Parathyroid adenoma (tissue), 2 donors: ENCODE data around the gene HOXC11.
A peak's percentile ranks its signal among the peaks of the same experiment; 100 is the strongest.

Experiments used
- H2AFZ ChIP-seq: fragments of 300-600 bp; sonication (generic); one replicate; pipeline ENCODE4 v1.7.0; 2017; ENCODE audit warnings: antibody characterized with exemption, mild to moderate bottlenecking
- H3K27ac ChIP-seq: fragments of 300-600 bp; sonication (generic); one replicate; pipeline ENCODE4 v1.7.0; 2017
- H3K27me3 ChIP-seq: fragments of 300-600 bp; sonication (generic); one replicate; pipeline ENCODE4 v1.7.0; 2017; ENCODE audit warnings: low read length; ENCODE audit not compliant: control insufficient read depth, insufficient read depth
- H3K36me3 ChIP-seq: fragments of 300-600 bp; sonication (generic); one replicate; pipeline ENCODE4 v1.7.0; 2017; ENCODE audit warnings: low read length; ENCODE audit not compliant: control insufficient read depth, insufficient read depth
- H3K4me1 ChIP-seq: fragments of 300-600 bp; sonication (generic); one replicate; pipeline ENCODE4 v1.7.0; 2017; ENCODE audit warnings: control low read depth
- H3K4me2 ChIP-seq: fragments of 300-600 bp; sonication (generic); one replicate; pipeline ENCODE4 v1.7.0; 2017; ENCODE audit warnings: low read length
- H3K4me3 ChIP-seq: fragments of 300-600 bp; sonication (generic); one replicate; pipeline ENCODE4 v1.7.0; 2017; ENCODE audit warnings: low read depth, low read length
- H3K79me2 ChIP-seq: fragments of 300-600 bp; sonication (generic); one replicate; pipeline ENCODE4 v1.7.0; 2017; ENCODE audit warnings: control low read depth
- H3K9ac ChIP-seq: fragments of 300-600 bp; sonication (generic); one replicate; pipeline ENCODE4 v1.7.0; 2017; ENCODE audit warnings: mild to moderate bottlenecking
- H3K9me3 ChIP-seq: fragments of 300-600 bp; sonication (generic); one replicate; pipeline ENCODE4 v1.7.0; 2017; ENCODE audit warnings: low read length; ENCODE audit not compliant: control insufficient read depth
- TF ChIP-seq, protein P1 (sequence below): fragments of 300-600 bp; sonication (generic); IDR thresholded peaks from one replicate; pipeline ENCODE4 v1.7.0; 2017; ENCODE audit warnings: antibody characterized with exemption, mild to moderate bottlenecking
- donor health status: primary hyperparathyroidism.

HOXC11 gene

GRCh38 chr12:54005853-54006558, 33.1 kb downstream of the HOXC11 start:
- TF ChIP-seq, protein P1, sequence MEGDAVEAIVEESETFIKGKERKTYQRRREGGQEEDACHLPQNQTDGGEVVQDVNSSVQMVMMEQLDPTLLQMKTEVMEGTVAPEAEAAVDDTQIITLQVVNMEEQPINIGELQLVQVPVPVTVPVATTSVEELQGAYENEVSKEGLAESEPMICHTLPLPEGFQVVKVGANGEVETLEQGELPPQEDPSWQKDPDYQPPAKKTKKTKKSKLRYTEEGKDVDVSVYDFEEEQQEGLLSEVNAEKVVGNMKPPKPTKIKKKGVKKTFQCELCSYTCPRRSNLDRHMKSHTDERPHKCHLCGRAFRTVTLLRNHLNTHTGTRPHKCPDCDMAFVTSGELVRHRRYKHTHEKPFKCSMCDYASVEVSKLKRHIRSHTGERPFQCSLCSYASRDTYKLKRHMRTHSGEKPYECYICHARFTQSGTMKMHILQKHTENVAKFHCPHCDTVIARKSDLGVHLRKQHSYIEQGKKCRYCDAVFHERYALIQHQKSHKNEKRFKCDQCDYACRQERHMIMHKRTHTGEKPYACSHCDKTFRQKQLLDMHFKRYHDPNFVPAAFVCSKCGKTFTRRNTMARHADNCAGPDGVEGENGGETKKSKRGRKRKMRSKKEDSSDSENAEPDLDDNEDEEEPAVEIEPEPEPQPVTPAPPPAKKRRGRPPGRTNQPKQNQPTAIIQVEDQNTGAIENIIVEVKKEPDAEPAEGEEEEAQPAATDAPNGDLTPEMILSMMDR, result peak; percentile 97
- Histone ChIP-seq H3K79me2 (no peaks in the 10 kb centered on the region), H3K9me3 (no peaks in the 10 kb centered on the region), H3K27me3 (peaks cover 22% of the 10 kb centered on the region), H3K4me2 (peak overlapping the region; percentile 74), H3K4me1 (peaks cover 3% of the 10 kb centered on the region), H3K9ac (no peak overlapping the region), H3K27ac (no peak overlapping the region), H3K4me3 (peak overlapping the region; percentile 46), H3K36me3 (no peaks in the 10 kb centered on the region), H2AFZ (peak overlapping the region; percentile 68)

DNA sequence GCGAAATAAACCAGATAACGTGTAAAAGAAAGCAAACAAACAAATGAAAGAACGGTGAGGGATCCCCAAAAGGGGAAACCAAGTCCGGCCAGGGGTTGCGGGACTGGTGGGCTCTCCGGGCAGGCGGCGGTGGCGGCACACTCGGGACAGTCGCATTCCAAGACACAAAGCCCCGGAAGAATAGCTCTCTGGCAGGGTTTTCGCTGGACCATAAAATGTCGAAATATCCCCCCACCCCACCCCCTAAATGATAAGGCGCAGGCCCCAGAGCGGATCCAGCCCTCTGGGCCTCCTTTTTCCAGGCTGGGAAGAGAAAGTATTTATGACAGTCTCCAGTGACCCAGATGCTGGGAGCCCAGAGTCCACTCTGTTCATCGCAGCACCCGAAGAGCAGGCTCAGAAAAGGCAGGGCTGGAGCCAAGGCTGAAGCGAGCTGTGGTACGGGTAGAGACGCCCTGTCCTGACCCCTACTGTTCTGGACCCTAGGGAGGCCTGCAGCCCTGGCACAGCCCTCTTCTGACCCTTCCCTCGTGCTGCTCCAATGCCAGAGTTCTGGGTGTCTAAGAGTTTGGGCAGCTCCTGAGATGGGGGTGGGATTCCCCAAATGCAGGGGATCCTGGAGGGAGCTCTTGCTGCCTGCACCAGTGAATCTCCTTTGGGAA, 33.8 kb downstream of the HOXC11 start:
- H2AFZ ChIP-seq, result peak overlapping the region; percentile 68
- H3K9ac ChIP-seq, result no peak overlapping the region
- H3K27me3 ChIP-seq, result peaks cover 22% of the 10 kb centered on the region
- no peaks in the 10 kb centered on the region for H3K9me3 ChIP-seq
- H3K4me2 ChIP-seq, result peak overlapping the region; percentile 74
- H3K4me3 ChIP-seq, result peak overlapping the region; percentile 46
- TF ChIP-seq, protein P1, result no peak
- H3K79me2 ChIP-seq, result no peaks in the 10 kb centered on the region
- H3K27ac ChIP-seq, result no peak overlapping the region
- no peaks in the 10 kb centered on the region for H3K36me3 ChIP-seq
- H3K4me1 ChIP-seq, result peaks cover 3% of the 10 kb centered on the region

DNA sequence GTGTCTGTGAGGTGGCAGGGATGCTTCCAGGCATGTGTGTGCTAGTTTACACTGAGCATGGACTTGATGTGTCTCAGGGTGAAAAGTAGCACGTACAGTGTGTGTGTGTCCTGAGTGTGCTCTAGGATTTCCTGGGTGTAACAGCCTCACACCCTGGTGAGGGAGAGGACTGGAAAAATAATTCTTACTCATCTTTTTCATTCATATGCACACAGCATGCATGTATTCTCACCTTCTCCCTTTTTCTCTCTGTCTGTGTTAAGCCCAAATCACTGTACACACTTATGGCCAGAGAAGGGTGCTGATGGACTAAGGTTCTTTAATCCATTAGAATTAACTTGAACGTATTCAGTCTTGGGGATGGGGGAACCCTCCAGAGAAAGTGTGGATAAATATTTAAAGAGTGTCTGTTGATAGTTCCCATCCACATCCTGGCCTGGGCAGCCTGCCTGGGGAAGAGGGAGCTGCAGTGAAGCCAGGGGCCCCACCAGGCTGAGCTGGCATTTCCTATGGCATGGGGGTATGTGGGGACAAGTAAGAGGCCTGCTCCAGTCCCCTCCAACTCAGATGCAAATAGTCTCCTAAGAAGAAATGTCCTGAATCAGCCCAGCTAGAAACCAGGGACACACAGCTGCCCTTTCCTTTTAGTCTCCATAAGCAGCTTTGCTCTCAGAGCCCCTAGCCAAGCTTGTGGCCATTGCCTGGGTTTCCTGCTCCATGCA, 34.8 kb downstream of the HOXC11 start:
- H3K27ac ChIP-seq, result no peak overlapping the region
- no peaks in the 10 kb centered on the region for H3K36me3 ChIP-seq
- peaks cover 22% of the 10 kb centered on the region for H3K27me3 ChIP-seq
- TF ChIP-seq, protein P1, result no peak
- peaks cover 3% of the 10 kb centered on the region for H3K4me1 ChIP-seq
- H3K4me2 ChIP-seq, result no peak overlapping the region
- no peak overlapping the region for H3K4me3 ChIP-seq
- no peak overlapping the region for H3K9ac ChIP-seq
- no peaks in the 10 kb centered on the region for H3K9me3 ChIP-seq
- H2AFZ ChIP-seq, result no peak overlapping the region
- no peaks in the 10 kb centered on the region for H3K79me2 ChIP-seq

GRCh38 chr12:54008260-54008552, 35.3 kb downstream of the HOXC11 start:
- TF ChIP-seq, protein P1, result no peak
- peaks cover 22% of the 10 kb centered on the region for H3K27me3 ChIP-seq

More at GRCh38 chr12:54008260-54008552, 35.3 kb downstream of the HOXC11 start:
- H2AFZ ChIP-seq, result no peak overlapping the region
- no peaks in the 10 kb centered on the region for H3K79me2 ChIP-seq
- H3K9me3 ChIP-seq, result no peaks in the 10 kb centered on the region
- H3K9ac ChIP-seq, result no peak overlapping the region
- H3K27ac ChIP-seq, result no peak overlapping the region
- peaks cover 3% of the 10 kb centered on the region for H3K4me1 ChIP-seq
- no peak overlapping the region for H3K4me2 ChIP-seq
- H3K36me3 ChIP-seq, result no peaks in the 10 kb centered on the region
- no peak overlapping the region for H3K4me3 ChIP-seq
